ENCODE data around the gene WIF1. TPM values are rescaled to one million over a fixed set of nuclear protein-coding genes. Genes with fewer than 3 reads are reported as not detected.

Gene WIF1
- total RNA-seq, 1 donor, result not detected

GRCh38 chr12:65055859-65056258 lies 65.2 kb downstream of the WIF1 start:
- Histone ChIP-seq H3K79me2 (ENCODE audit: insufficient read depth, low read length) (no peaks in the 10 kb centered on the region), H2AFZ (ENCODE audit: low read length) (no peak overlapping the region), H4K20me1 (ENCODE audit: insufficient read depth, low read length) (no peaks in the 10 kb centered on the region), H3K27ac (ENCODE audit: low read depth, low read length) (no peak overlapping the region), H3K9me3 (ENCODE audit: low read depth, low read length) (no peaks in the 10 kb centered on the region), H3K27me3 (ENCODE audit: insufficient read depth, low read length) (no peaks in the 10 kb centered on the region), H3K4me2 (ENCODE audit: insufficient read depth, low read length) (no peak overlapping the region), H3K36me3 (ENCODE audit: insufficient read depth, low read length) (no peaks in the 10 kb centered on the region), H3K4me1 (ENCODE audit: insufficient read depth, low read length) (no peaks in the 10 kb centered on the region), H3K4me3 (ENCODE audit: insufficient read depth, low read length) (no peak overlapping the region)
- TF ChIP-seq, protein P1, sequence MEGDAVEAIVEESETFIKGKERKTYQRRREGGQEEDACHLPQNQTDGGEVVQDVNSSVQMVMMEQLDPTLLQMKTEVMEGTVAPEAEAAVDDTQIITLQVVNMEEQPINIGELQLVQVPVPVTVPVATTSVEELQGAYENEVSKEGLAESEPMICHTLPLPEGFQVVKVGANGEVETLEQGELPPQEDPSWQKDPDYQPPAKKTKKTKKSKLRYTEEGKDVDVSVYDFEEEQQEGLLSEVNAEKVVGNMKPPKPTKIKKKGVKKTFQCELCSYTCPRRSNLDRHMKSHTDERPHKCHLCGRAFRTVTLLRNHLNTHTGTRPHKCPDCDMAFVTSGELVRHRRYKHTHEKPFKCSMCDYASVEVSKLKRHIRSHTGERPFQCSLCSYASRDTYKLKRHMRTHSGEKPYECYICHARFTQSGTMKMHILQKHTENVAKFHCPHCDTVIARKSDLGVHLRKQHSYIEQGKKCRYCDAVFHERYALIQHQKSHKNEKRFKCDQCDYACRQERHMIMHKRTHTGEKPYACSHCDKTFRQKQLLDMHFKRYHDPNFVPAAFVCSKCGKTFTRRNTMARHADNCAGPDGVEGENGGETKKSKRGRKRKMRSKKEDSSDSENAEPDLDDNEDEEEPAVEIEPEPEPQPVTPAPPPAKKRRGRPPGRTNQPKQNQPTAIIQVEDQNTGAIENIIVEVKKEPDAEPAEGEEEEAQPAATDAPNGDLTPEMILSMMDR (IDR thresholded peaks at IDR 0.05; ENCODE audit: extremely low read depth, low read depth, low read length), result no peak
- DNase-seq (ENCODE audit: insufficient read length, low spot score, missing footprints), result no peak

GRCh38 chr12:65051218-65051617 lies 69.9 kb downstream of the WIF1 start:
- no peak for DNase-seq (ENCODE audit: insufficient read length, low spot score, missing footprints)
- TF ChIP-seq, protein P1 (IDR thresholded peaks at IDR 0.05; ENCODE audit: extremely low read depth, low read depth, low read length), result no peak
- Histone ChIP-seq H3K27me3 (ENCODE audit: insufficient read depth, low read length) (peaks cover 8% of the 10 kb centered on the region), H4K20me1 (ENCODE audit: insufficient read depth, low read length) (no peaks in the 10 kb centered on the region), H3K79me2 (ENCODE audit: insufficient read depth, low read length) (no peaks in the 10 kb centered on the region), H3K36me3 (ENCODE audit: insufficient read depth, low read length) (no peaks in the 10 kb centered on the region), H2AFZ (ENCODE audit: low read length) (no peak overlapping the region), H3K27ac (ENCODE audit: low read depth, low read length) (no peak overlapping the region), H3K4me2 (ENCODE audit: insufficient read depth, low read length) (no peak overlapping the region), H3K4me1 (ENCODE audit: insufficient read depth, low read length) (no peaks in the 10 kb centered on the region), H3K4me3 (ENCODE audit: insufficient read depth, low read length) (no peak overlapping the region), H3K9me3 (ENCODE audit: low read depth, low read length) (no peaks in the 10 kb centered on the region)

DNA sequence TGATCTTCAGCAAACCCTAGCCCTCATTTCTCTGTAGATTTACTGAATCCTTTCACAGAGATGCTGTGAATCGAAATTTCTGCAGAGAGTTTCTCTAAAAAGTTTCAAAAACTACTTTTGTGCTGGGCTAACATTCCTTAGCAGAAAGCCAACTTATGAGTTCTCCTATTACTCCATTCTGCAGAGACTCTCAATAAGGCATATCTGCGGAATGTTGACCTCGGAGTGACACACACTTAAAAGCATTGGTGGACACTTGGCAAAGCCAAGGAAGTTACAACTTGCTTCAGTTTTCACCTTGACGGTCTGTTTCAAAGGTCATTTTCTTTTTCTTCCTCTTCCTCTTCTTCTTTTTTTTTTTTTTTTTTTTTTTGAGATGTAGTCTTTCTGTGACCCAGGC lies 75.8 kb downstream of the WIF1 start:
- no peak overlapping the region for H3K4me2 ChIP-seq (ENCODE audit: insufficient read depth, low read length)
- no peak overlapping the region for H3K27ac ChIP-seq (ENCODE audit: low read depth, low read length)
- H3K79me2 ChIP-seq (ENCODE audit: insufficient read depth, low read length), result no peaks in the 10 kb centered on the region
- peaks cover 13% of the 10 kb centered on the region for H3K27me3 ChIP-seq (ENCODE audit: insufficient read depth, low read length)
- no peak for DNase-seq (ENCODE audit: insufficient read length, low spot score, missing footprints)
- H3K9me3 ChIP-seq (ENCODE audit: low read depth, low read length), result no peaks in the 10 kb centered on the region
- H2AFZ ChIP-seq (ENCODE audit: low read length), result no peak overlapping the region
- H3K4me1 ChIP-seq (ENCODE audit: insufficient read depth, low read length), result no peaks in the 10 kb centered on the region
- H4K20me1 ChIP-seq (ENCODE audit: insufficient read depth, low read length), result no peaks in the 10 kb centered on the region
- no peaks in the 10 kb centered on the region for H3K36me3 ChIP-seq (ENCODE audit: insufficient read depth, low read length)
- TF ChIP-seq, protein P1 (IDR thresholded peaks at IDR 0.05; ENCODE audit: extremely low read depth, low read depth, low read length), result no peak
- no peak overlapping the region for H3K4me3 ChIP-seq (ENCODE audit: insufficient read depth, low read length)

DNA sequence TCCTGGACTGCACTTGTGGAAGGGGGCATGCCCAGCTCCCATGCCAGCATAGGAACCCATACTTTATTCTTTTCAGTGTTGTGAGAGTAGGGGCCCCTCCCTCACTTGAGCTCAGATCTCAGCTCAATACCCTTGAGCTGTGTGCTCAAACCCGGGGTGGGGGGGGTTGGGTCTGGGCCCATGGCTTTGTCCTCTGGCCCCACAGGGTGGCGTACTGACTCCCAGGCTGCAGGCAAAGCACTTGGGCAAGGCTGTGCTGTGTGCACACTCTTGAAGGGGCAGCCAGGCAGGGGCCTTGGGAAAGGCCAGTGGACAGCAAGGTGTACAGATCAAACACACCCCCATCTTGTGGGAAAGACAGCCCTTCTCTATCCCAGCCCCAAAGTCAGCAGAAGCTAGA lies 81.8 kb downstream of the WIF1 start:
- TF ChIP-seq, protein P1 (IDR thresholded peaks at IDR 0.05; ENCODE audit: extremely low read depth, low read depth, low read length), result no peak
- no peaks in the 10 kb centered on the region for H3K4me1 ChIP-seq (ENCODE audit: insufficient read depth, low read length)

More for the DNA sequence above, 81.8 kb downstream of the WIF1 start:
- H3K79me2 ChIP-seq (ENCODE audit: insufficient read depth, low read length), result no peaks in the 10 kb centered on the region
- no peak for DNase-seq (ENCODE audit: insufficient read length, low spot score, missing footprints)
- H3K4me3 ChIP-seq (ENCODE audit: insufficient read depth, low read length), result no peak overlapping the region
- no peaks in the 10 kb centered on the region for H3K9me3 ChIP-seq (ENCODE audit: low read depth, low read length)
- no peak overlapping the region for H3K4me2 ChIP-seq (ENCODE audit: insufficient read depth, low read length)
- no peak overlapping the region for H3K27ac ChIP-seq (ENCODE audit: low read depth, low read length)
- H3K27me3 ChIP-seq (ENCODE audit: insufficient read depth, low read length), result no peaks in the 10 kb centered on the region
- H2AFZ ChIP-seq (ENCODE audit: low read length), result no peak overlapping the region
- H3K36me3 ChIP-seq (ENCODE audit: insufficient read depth, low read length), result no peaks in the 10 kb centered on the region
- H4K20me1 ChIP-seq (ENCODE audit: insufficient read depth, low read length), result no peaks in the 10 kb centered on the region
